ENCODE data around the gene DYNLT1.

DYNLT1 gene

GRCh38 chr6:158597565-158597964, 47.0 kb downstream of the DYNLT1 start:
- DNase-seq (ENCODE audit: low read depth) = no peak

DNA sequence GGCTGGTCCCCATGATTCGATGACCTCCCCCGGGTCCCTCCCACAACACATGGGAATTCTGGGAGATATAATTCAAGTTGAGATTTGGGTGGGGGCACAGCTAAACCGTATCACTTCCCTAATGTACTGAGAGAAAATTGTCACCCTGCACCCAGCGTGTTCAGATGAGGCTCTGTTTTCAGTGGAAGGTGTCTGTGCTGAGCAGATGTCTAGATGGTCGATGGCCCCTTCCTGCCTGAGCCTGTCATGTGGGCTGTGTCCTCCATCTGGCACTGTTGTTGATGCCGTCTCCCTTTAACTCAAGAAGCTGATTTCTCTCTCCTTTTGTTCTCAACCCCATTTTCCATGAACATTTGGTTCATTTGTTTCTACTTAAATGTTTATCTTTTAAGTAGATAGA, 47.7 kb downstream of the DYNLT1 start:
- DNase-seq (ENCODE audit: low read depth) = no peak

GRCh38 chr6:158595223-158595622, 49.3 kb downstream of the DYNLT1 start:
- DNase-seq (ENCODE audit: low read depth) = no peak

DNA sequence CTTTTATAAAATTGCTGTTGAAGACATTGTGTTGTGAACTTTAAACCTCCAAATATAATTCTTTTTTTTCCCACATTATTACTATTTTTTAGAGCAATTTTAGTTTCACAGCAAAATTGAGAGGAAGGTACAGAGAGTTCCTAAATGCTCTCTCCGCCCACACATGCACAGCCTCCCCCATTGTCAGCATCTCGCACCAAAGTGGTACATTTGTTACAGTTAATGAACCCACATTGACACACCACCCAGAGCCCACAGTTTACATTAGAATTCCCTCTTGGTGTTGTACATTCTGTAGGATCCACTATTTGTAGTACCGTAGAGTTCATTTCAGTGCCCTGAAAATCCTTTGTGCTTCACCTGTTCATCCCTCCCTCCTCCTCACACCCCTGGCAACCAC, 50.9 kb downstream of the DYNLT1 start:
- no peak for DNase-seq (ENCODE audit: low read depth)

- DNase-seq (ENCODE audit: low read depth) = no peak
Measured at GRCh38 chr6:158591810-158592209, 52.7 kb downstream of the DYNLT1 start.

DNA sequence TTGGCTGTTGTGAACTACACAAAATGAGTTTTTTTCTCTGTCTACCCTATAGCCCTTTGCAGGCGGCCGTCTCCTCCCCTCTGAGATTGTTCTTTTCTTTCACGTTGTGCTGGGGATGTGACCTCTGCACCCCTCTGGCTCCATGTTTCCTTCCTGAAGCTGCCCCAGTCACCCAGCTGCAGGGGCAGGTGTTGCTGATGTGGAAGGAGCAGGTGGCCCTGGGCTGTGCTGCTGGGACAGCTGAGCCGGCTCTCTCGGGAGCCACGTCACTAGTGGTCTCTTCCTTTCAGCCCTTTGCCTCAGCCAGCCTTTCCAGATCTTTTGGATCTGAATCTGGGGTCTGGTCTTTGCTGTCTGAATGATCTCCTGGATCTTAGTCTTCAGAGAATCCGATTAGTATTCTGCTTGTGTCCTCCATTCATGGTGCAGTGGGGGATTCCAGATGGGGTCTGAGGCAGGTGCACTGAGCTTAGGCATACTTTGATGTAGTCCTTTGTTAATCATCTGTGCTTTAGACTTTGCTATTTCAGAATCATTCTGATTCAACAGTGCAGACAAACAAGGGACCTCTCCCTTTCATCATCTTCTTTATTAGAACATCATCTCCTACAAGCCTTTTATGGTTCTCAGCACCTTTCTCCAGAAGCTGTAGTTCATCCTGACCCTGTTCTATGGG, 53.3 kb downstream of the DYNLT1 start:
- DNase-seq (ENCODE audit: low read depth) = no peak

- DNase-seq (ENCODE audit: low read depth) = no peak
Measured at GRCh38 chr6:158589366-158589765, 55.2 kb downstream of the DYNLT1 start.

DNA sequence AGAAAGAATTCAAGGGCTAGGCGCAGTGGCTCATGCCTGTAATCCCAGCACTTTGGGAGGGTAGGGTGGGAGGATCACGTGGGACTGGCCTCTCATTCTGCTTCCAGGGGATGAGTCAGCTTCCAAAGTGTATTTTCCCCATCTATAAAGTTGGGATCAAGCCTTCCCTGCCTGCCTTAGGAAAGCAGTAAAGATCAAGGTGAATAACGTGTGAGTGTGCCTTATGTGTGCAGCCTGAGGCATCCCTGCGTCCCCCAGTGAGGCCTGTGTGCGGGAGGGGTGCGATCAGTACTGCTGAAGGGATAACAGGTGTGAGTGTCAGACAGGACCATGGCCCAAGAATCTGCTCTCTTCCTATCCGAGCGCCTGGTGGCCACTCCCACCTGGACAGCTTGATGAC, 57.9 kb downstream of the DYNLT1 start:
- DNase-seq (ENCODE audit: low read depth) = no peak

All from amniotic epithelial cell (primary cell).